Activated naive CD8-positive, alpha-beta T cell (primary cell): ENCODE data around the gene LIMS2.

Experiments
- H3K27ac Mint-ChIP-seq: one replicate; pipeline ENCODE4 v1.8.0; 2021; ENCODE audit warnings: mixed read lengths
- H3K27me3 Mint-ChIP-seq: one replicate; pipeline ENCODE4 v1.8.0; 2021; ENCODE audit warnings: mixed read lengths
- H3K36me3 Mint-ChIP-seq: one replicate; pipeline ENCODE4 v1.8.0; 2021; ENCODE audit warnings: mixed read lengths
- H3K4me1 Mint-ChIP-seq: one replicate; pipeline ENCODE4 v1.8.0; 2021; ENCODE audit warnings: low read depth, mixed read lengths
- H3K4me3 Mint-ChIP-seq: one replicate; pipeline ENCODE4 v1.8.0; 2021; ENCODE audit warnings: mild to moderate bottlenecking, mixed read lengths
- H3K9me3 Mint-ChIP-seq: one replicate; pipeline ENCODE4 v1.8.0; 2021; ENCODE audit warnings: low read depth, mixed read lengths

The LIMS2 gene

DNA sequence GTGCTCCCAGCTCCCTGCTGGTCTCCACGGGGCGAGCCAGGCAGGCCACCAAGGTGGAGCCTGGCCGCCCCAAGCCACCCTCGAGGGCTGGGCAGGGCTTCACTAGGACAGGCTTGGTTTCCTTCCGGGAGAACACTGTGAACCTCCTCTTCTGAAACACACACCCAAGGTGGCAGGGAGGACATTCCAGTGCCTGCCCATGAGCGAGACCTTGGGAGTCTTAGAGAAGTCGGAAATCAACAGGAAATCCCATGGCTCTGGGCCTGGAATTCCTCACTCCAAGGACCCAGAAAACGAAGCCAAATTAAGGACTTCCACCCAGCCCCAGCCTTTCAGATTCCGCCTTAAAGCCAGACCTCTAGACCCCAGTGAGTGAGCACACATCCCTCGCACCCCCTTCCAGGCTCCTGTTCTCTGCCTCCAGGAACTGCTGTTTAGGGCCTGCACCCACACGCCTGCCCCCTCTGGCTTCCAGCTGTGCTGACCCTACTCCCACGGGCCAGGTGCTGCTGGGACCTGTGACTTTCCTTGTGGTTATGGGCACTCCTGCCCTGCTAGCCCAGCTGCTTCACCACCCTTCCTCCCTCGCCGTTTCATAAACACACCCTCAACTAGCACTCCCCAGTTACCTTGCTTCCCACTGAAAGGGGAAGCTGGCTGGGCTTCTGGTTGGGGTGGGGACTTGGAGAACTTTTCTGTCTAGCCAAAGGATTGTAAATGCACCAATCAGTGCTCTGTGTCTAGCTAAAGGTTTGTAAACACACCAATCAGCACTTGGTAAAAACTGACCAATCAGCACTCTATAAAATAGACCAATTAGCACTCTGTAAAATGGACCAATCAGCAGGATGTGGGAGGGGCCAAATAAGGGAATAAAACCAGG, 15.7 kb downstream of the LIMS2 start:
- H3K27ac Mint-ChIP-seq: no peak overlapping the region
- no peaks in the 10 kb centered on the region for H3K36me3 Mint-ChIP-seq
- H3K4me3 Mint-ChIP-seq: no peak overlapping the region
- peaks cover 10% of the 10 kb centered on the region for H3K27me3 Mint-ChIP-seq
- H3K4me1 Mint-ChIP-seq: no peaks in the 10 kb centered on the region
- H3K9me3 Mint-ChIP-seq: no peaks in the 10 kb centered on the region

DNA sequence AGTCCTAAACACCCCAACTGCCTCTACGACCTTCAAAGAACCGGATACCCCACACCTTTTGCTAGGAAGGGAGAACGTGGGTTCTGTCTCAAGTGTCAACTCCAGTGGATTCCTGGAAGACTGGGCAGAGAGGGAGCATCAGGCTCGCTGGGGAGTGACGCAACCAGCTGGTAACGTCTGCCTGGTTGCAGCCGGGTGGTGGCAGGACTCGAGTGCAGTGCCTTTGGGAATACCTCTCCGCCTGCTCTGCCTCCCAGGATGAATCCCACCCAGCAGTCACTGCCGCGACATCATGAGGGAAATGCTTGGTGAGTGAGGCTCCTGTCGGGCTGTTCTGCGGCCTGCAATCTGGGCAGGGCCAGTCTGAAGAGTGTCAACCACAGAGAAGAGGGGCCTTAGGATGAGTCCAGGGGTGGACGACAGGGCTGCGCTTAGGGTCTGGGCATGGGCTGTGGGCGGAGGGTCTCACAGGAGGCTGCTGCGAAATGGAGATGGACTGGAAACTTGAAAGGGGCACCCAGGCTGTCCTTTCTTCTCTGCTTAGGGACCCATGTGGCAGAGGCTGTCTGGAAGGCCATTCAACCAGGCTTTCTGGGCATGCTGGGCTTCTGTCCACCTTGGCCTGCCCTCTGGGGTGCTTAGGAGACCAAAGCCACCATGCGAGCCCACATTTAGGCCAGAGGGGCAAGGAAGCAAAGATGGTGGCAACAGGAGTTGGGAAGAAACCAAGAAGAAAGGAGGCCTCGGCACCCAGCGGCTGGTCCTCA, 16.5 kb downstream of the LIMS2 start:
- H3K27me3 Mint-ChIP-seq: peaks cover 10% of the 10 kb centered on the region
- no peaks in the 10 kb centered on the region for H3K9me3 Mint-ChIP-seq
- H3K27ac Mint-ChIP-seq: no peak overlapping the region
- H3K4me1 Mint-ChIP-seq: no peaks in the 10 kb centered on the region
- H3K4me3 Mint-ChIP-seq: no peak overlapping the region
- no peaks in the 10 kb centered on the region for H3K36me3 Mint-ChIP-seq

- Mint-ChIP-seq H3K4me3 (no peak overlapping the region), H3K27me3 (peaks cover 7% of the 10 kb centered on the region), H3K27ac (no peak overlapping the region), H3K4me1 (no peaks in the 10 kb centered on the region), H3K36me3 (no peaks in the 10 kb centered on the region), H3K9me3 (no peaks in the 10 kb centered on the region)
These were observed 17.2 kb downstream of the LIMS2 start for GRCh38 chr2:127658146-127658545.

- Mint-ChIP-seq H3K9me3 (no peaks in the 10 kb centered on the region), H3K36me3 (no peaks in the 10 kb centered on the region), H3K27ac (no peak overlapping the region), H3K4me1 (no peaks in the 10 kb centered on the region), H3K4me3 (no peak overlapping the region), H3K27me3 (peaks cover 7% of the 10 kb centered on the region)
These were observed 18.1 kb downstream of the LIMS2 start for GRCh38 chr2:127657232-127657595.

DNA sequence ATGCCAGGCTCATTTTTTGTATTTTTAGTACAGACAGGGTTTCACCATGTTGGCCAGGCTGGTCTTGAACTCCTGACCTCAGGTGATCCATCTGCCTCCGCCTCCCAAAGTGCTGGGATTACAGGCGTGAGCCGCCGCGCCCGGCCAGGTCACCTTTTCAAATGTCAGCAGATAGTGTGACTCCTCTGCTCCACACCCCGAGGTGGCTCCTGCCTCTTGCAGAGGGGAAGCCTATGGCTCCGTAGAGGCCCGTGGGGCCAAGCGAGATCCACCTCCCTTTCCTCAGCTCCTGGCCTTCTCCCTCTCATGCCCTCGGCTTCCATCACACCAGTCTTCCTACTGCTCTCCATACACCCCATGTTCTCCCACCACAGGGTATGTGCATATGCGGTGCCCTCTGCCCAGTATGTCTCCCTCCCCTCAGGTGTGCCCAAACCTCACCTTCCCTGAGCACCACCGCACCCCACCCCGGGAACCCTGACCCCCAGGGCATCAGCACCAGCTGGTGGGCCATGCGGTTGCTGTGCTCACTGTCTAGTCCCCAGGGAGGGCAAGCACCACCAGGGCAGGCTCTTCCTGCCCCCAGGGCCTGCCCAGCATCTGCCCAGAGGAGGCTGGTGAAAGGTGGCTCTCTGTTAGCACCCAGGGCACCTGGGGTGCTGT, 18.6 kb downstream of the LIMS2 start:
- H3K36me3 Mint-ChIP-seq: no peaks in the 10 kb centered on the region
- H3K4me1 Mint-ChIP-seq: no peaks in the 10 kb centered on the region
- H3K27me3 Mint-ChIP-seq: peaks cover 4% of the 10 kb centered on the region
- no peaks in the 10 kb centered on the region for H3K9me3 Mint-ChIP-seq
- H3K4me3 Mint-ChIP-seq: no peak overlapping the region
- no peak overlapping the region for H3K27ac Mint-ChIP-seq

DNA sequence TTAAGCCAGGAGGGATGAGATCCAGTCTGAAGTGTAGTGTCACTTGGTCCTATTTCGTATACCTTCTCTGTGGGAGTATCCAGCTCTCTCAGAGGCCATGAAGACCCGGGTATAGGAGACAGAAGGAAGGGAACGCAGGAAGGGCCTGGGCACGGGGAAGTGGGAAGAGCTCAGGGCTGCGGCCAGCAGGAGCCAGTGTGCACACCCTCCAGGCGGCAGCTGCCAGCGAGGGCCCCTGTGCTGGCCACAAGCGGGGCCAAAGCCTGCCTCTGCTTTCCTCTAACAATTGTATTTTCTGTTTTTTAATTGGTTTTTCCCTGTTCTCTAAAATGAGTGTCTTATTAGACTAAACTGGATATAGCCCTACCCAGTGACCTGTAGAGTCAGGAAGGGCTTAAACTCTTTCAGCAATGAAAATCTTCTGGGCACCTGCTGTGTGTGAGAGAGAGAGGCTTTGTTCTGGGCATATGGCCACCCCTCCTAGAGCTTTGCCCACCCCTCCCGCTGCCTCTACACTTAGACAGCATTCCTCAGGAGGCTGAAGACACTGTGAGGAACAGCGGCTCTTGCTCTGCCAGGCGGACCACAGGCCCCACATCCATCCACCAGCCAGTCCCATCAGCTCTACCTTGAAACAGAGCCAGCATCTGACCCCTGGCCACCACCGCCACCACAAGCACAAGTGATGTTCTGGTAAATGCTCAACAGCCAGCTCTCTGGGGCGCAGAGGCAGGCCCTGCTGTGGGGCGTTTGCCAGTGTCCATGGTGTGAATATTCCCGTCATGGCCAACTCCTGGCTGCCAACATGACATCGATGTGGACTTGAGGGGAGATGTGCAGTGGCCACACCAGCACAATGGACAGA, 19.9 kb downstream of the LIMS2 start:
- Mint-ChIP-seq H3K4me1 (no peaks in the 10 kb centered on the region), H3K36me3 (no peaks in the 10 kb centered on the region), H3K4me3 (no peak overlapping the region), H3K27ac (no peak overlapping the region), H3K9me3 (no peaks in the 10 kb centered on the region), H3K27me3 (no peaks in the 10 kb centered on the region)

- Mint-ChIP-seq H3K27ac (no peak overlapping the region), H3K4me1 (no peaks in the 10 kb centered on the region), H3K4me3 (no peak overlapping the region), H3K27me3 (no peaks in the 10 kb centered on the region), H3K9me3 (no peaks in the 10 kb centered on the region), H3K36me3 (no peaks in the 10 kb centered on the region)
These were observed 20.5 kb downstream of the LIMS2 start for GRCh38 chr2:127654838-127655175.

DNA sequence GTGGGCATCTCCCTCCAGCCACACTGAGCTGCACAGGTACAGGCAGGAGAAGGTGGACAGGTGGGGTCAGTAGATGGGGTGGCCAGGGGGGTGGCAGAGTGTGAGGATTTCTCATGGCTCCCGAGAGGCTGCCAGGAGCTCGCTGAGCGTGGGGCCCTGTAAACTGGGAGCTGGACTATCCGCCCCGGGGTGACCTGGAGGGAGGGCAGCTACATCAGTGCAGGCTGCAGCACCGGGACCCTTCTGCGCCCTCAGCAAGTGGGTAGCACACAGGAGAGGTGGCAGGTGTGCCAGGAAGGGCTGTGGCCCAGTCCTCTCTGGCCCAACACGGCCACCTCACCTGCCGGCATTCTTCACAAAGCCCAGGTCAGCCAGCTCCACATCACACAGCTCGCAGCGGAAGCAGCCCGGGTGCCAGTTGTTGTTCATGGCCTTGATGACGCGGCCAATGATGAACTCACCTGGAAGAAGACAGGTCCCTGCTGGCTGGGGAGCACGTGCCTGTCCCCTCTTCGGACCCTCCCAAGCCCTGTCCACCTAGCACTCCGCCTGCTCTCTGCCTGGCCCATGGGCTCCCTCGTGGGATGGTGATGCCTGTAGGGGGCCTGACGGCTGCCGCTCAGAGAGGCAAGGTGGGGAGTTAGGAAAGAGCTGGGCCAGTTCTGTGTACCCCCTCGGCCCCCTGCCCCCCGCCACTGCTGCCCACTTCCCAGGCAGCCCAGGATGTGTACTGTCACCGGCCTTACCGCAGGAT, 21.1 kb downstream of the LIMS2 start:
- no peak overlapping the region for H3K27ac Mint-ChIP-seq

GRCh38 chr2:127653421-127654083, 21.8 kb downstream of the LIMS2 start:
- Mint-ChIP-seq H3K27me3 (no peaks in the 10 kb centered on the region), H3K4me3 (no peak overlapping the region), H3K9me3 (no peaks in the 10 kb centered on the region), H3K27ac (no peak overlapping the region), H3K36me3 (no peaks in the 10 kb centered on the region), H3K4me1 (peaks cover 7% of the 10 kb centered on the region)

More for the DNA sequence above, 21.1 kb downstream of the LIMS2 start:
- H3K4me3 Mint-ChIP-seq: no peak overlapping the region
- H3K4me1 Mint-ChIP-seq: peaks cover 4% of the 10 kb centered on the region
- H3K9me3 Mint-ChIP-seq: no peaks in the 10 kb centered on the region
- no peaks in the 10 kb centered on the region for H3K27me3 Mint-ChIP-seq
- H3K36me3 Mint-ChIP-seq: no peaks in the 10 kb centered on the region

DNA sequence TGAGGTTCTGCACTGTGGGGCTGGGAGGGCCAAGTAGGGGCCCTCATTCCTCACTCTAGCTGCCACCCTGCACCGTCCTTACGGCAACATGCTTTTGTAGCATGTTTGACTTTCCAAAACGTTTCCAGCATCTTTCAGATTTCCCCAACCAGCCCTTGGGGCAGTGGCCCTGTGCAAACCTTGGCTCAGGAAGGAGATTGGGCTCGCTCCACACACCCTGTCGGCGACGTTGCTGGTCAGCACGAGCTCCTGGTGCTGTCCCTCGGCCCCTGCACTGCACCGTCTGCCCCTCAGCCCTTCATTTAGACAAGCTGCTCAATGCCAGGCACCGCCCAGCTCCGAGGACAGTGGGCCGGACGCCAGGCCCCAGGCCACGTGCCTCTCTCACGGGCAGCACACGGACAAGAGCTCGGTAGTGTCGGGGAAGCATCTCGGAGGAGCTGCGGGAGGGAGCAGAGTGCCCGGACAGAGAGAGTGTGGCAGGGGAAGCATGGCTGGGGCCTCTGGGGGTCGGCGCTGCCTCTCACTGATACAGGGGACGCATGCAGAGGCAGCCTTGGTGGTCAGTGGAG, 22.5 kb downstream of the LIMS2 start:
- Mint-ChIP-seq H3K4me3 (no peak overlapping the region), H3K4me1 (peaks cover 12% of the 10 kb centered on the region), H3K36me3 (no peaks in the 10 kb centered on the region), H3K27ac (no peak overlapping the region), H3K27me3 (no peaks in the 10 kb centered on the region), H3K9me3 (no peaks in the 10 kb centered on the region)

DNA sequence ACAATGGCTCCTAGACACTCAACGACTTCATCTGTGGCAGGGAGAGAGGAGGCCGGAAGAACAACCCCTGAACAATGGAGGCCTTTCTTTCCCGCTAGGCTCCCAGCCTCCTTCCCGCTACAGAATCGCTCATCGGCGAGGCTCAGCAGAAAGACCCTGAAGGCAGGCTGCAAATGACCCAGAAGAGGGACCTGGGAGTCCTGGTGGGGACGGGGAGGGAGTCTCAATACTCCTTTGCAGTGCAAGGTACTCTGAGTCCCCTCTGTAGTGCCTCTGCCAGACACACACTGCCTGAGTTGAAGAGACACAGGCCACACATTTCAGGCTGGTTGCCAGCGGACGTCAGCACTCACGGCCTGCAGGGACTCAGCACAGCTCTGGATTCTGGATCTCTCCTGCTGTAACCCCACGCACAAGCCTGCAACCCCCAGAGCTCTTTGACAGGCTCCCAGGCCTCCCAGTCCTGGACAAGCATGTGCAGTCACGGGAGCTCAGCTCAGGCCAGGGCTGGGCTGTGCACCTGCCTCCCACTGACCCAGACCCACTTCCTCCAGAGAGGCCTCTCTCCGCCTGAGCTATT, 23.3 kb downstream of the LIMS2 start:
- no peaks in the 10 kb centered on the region for H3K9me3 Mint-ChIP-seq
- no peak overlapping the region for H3K27ac Mint-ChIP-seq
- no peak overlapping the region for H3K4me3 Mint-ChIP-seq
- H3K36me3 Mint-ChIP-seq: no peaks in the 10 kb centered on the region
- H3K4me1 Mint-ChIP-seq: peaks cover 17% of the 10 kb centered on the region
- H3K27me3 Mint-ChIP-seq: no peaks in the 10 kb centered on the region

DNA sequence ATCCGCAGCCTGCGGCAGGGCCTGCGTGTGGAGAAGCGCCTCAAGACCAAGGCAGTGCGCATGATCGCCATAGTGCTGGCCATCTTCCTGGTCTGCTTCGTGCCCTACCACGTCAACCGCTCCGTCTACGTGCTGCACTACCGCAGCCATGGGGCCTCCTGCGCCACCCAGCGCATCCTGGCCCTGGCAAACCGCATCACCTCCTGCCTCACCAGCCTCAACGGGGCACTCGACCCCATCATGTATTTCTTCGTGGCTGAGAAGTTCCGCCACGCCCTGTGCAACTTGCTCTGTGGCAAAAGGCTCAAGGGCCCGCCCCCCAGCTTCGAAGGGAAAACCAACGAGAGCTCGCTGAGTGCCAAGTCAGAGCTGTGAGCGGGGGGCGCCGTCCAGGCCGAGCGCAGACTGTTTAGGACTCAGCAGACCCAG, 23.9 kb downstream of the LIMS2 start:
- Mint-ChIP-seq H3K27ac (no peak overlapping the region), H3K36me3 (no peaks in the 10 kb centered on the region), H3K4me1 (peaks cover 20% of the 10 kb centered on the region), H3K4me3 (no peak overlapping the region), H3K27me3 (no peaks in the 10 kb centered on the region), H3K9me3 (no peaks in the 10 kb centered on the region)

DNA sequence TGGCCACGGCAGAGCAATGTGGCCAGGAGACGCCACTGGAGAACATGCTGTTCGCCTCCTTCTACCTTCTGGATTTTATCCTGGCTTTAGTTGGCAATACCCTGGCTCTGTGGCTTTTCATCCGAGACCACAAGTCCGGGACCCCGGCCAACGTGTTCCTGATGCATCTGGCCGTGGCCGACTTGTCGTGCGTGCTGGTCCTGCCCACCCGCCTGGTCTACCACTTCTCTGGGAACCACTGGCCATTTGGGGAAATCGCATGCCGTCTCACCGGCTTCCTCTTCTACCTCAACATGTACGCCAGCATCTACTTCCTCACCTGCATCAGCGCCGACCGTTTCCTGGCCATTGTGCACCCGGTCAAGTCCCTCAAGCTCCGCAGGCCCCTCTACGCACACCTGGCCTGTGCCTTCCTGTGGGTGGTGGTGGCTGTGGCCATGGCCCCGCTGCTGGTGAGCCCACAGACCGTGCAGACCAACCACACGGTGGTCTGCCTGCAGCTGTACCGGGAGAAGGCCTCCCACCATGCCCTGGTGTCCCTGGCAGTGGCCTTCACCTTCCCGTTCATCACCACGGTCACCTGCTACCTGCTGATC, 24.4 kb downstream of the LIMS2 start:
- H3K27me3 Mint-ChIP-seq: no peaks in the 10 kb centered on the region
- H3K27ac Mint-ChIP-seq: no peak overlapping the region
- H3K4me3 Mint-ChIP-seq: no peak overlapping the region
- H3K9me3 Mint-ChIP-seq: no peaks in the 10 kb centered on the region
- H3K4me1 Mint-ChIP-seq: peaks cover 20% of the 10 kb centered on the region
- H3K36me3 Mint-ChIP-seq: no peaks in the 10 kb centered on the region
